Endothelial cell (in vitro differentiated cells): ENCODE results near the gene TLX2. TPM values are rescaled to one million over a fixed set of nuclear protein-coding genes. Genes with fewer than 3 reads are reported as not detected.

Source experiments
- DNase-seq: peaks from one replicate; pipeline ENCODE4 v3.0.0; 2021; ENCODE audit warnings: low spot score
- H3K27ac Mint-ChIP-seq: one replicate; pipeline ENCODE4 v1.8.0; 2021; ENCODE audit warnings: mixed read lengths, inconsistent platforms; ENCODE audit not compliant: unreplicated experiment
- H3K27me3 Mint-ChIP-seq: one replicate; pipeline ENCODE4 v1.8.0; 2021; ENCODE audit warnings: mild to moderate bottlenecking, moderate library complexity, mixed read lengths, inconsistent platforms; ENCODE audit not compliant: unreplicated experiment
- H3K36me3 Mint-ChIP-seq: one replicate; pipeline ENCODE4 v1.8.0; 2021; ENCODE audit warnings: mild to moderate bottlenecking, low read depth, mixed read lengths, inconsistent platforms; ENCODE audit not compliant: unreplicated experiment
- H3K4me1 Mint-ChIP-seq: one replicate; pipeline ENCODE4 v1.8.0; 2021; ENCODE audit warnings: mild to moderate bottlenecking, mixed read lengths, inconsistent platforms; ENCODE audit not compliant: unreplicated experiment
- H3K4me3 Mint-ChIP-seq: one replicate; pipeline ENCODE4 v1.8.0; 2021; ENCODE audit warnings: mild to moderate bottlenecking, mixed read lengths, inconsistent platforms; ENCODE audit not compliant: unreplicated experiment
- H3K9me3 Mint-ChIP-seq: one replicate; pipeline ENCODE4 v1.8.0; 2021; ENCODE audit warnings: mixed read lengths, inconsistent platforms; ENCODE audit not compliant: unreplicated experiment
- total RNA-seq: library from RNA; stranded (reverse); fragmentation: NEBNext Ultra II Directional; extraction: Animal tissue kit (Norgen Biotek cat#: 25700); gene quantifications from one replicate; pipeline ENCODE4 v1.2.1, GENCODE V29; 2021; ENCODE audit not compliant: unreplicated experiment
- TF ChIP-seq, protein P1 (sequence below): fragments of 200-600 bp; sonication (generic); IDR thresholded peaks from one replicate; pipeline ENCODE4 v1.5.0; 2021; ENCODE audit warnings: antibody characterized with exemption; ENCODE audit not compliant: unreplicated experiment

Gene TLX2
- total RNA-seq, 1 donor from 2014 or later, result not detected

DNA sequence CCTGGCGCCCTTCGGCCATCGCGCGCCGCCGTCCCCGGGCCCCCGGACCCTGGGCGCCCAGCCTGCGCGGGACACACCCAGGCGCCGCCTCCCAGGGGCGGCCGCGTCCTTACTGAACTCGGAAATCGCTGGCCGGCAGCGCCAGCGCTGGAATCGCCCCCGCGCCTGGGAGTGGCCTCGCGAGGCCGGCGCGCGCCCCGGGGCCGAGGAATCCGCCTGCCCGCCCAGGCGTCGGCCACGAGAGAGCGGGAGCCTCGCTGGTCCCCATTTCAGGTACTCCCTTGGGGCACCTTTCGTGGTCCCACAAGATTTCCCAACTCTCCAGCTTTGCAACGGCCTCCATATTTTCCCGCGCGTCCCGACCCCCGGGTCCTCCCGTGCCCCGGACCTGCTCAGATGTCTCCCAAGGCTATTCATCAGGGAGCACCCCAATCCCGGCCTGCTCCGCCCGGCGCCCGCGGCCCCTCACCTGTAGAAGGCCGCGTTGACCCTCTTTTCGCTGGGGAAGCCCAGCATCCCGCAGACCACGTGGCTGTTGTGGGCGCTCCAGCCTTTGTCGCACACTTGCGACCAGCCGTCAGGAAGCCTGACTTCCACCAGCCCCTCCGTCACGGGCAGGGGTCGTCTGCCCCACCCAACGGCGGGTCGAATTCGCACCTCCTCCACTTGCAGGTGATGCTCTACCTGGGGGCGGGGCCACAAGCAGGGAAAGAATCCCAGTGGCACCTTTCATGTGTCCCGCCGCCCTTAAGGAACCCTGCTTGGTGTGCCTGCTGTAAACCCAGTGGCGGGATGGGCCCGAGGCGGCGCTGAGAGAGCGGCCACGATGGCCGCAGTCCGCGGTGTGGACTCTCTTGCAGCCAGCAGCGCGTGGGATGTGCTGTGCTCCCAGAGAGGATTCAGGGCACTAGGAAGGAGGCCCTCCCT is 34.9 kb downstream of the TLX2 start:
- Mint-ChIP-seq H3K27ac (no peak overlapping the region), H3K36me3 (peaks cover 15% of the 10 kb centered on the region), H3K27me3 (peaks cover 8% of the 10 kb centered on the region), H3K9me3 (no peaks in the 10 kb centered on the region), H3K4me3 (peak overlapping the region; percentile 68), H3K4me1 (peaks cover 18% of the 10 kb centered on the region)
- peak; percentile 34 for DNase-seq
- TF ChIP-seq, protein P1, sequence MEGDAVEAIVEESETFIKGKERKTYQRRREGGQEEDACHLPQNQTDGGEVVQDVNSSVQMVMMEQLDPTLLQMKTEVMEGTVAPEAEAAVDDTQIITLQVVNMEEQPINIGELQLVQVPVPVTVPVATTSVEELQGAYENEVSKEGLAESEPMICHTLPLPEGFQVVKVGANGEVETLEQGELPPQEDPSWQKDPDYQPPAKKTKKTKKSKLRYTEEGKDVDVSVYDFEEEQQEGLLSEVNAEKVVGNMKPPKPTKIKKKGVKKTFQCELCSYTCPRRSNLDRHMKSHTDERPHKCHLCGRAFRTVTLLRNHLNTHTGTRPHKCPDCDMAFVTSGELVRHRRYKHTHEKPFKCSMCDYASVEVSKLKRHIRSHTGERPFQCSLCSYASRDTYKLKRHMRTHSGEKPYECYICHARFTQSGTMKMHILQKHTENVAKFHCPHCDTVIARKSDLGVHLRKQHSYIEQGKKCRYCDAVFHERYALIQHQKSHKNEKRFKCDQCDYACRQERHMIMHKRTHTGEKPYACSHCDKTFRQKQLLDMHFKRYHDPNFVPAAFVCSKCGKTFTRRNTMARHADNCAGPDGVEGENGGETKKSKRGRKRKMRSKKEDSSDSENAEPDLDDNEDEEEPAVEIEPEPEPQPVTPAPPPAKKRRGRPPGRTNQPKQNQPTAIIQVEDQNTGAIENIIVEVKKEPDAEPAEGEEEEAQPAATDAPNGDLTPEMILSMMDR, result no peak

DNA sequence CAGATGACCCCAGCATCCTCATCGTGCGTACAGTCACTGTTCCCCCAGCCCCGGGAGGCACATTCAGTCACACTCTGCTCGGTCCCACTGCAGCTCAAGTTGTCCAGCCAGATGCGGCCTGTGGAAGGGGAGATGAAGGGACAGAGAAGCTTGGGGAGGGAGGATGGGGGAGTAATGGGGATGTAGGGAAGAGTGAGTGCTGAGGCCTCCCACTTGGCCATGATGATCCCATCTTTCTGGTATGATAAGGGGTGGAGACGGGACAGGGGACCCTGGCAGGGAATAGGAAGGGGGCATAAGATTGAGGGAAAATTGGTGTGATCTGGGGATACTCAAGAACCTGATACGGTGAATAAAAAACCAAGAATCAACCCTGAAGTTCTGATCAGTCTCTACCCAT is 36.0 kb downstream of the TLX2 start:
- TF ChIP-seq, protein P1, result no peak
- Mint-ChIP-seq H3K4me3 (no peak overlapping the region), H3K36me3 (peaks cover 15% of the 10 kb centered on the region), H3K4me1 (peaks cover 18% of the 10 kb centered on the region), H3K27ac (no peak overlapping the region), H3K9me3 (no peaks in the 10 kb centered on the region), H3K27me3 (peaks cover 5% of the 10 kb centered on the region)
- no peak for DNase-seq

DNA sequence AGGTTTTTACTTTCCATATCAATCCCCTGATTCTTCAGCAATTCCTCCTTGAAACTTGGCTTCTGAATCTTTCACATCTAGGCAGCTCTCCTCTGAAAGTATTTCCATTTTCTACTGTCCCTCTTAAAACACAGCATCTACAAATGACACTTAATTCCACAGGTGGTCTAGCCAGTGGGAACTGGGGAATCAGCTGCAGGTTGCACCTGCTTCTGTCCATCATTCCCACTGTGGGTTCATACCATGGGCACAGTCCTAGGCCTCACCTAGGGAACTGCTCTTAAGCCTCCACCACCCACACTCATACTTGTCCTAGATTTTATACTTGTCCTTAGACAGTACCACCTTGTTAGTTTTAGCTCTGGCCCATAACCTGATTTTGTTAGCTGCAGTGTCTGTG is 37.3 kb downstream of the TLX2 start:
- TF ChIP-seq, protein P1, result no peak
- H3K27ac Mint-ChIP-seq, result no peak overlapping the region
- H3K9me3 Mint-ChIP-seq, result no peaks in the 10 kb centered on the region
- H3K4me1 Mint-ChIP-seq, result peaks cover 21% of the 10 kb centered on the region
- peaks cover 5% of the 10 kb centered on the region for H3K27me3 Mint-ChIP-seq
- H3K36me3 Mint-ChIP-seq, result peaks cover 15% of the 10 kb centered on the region
- peak overlapping the region; percentile 4 for H3K4me3 Mint-ChIP-seq
- DNase-seq, result no peak

DNA sequence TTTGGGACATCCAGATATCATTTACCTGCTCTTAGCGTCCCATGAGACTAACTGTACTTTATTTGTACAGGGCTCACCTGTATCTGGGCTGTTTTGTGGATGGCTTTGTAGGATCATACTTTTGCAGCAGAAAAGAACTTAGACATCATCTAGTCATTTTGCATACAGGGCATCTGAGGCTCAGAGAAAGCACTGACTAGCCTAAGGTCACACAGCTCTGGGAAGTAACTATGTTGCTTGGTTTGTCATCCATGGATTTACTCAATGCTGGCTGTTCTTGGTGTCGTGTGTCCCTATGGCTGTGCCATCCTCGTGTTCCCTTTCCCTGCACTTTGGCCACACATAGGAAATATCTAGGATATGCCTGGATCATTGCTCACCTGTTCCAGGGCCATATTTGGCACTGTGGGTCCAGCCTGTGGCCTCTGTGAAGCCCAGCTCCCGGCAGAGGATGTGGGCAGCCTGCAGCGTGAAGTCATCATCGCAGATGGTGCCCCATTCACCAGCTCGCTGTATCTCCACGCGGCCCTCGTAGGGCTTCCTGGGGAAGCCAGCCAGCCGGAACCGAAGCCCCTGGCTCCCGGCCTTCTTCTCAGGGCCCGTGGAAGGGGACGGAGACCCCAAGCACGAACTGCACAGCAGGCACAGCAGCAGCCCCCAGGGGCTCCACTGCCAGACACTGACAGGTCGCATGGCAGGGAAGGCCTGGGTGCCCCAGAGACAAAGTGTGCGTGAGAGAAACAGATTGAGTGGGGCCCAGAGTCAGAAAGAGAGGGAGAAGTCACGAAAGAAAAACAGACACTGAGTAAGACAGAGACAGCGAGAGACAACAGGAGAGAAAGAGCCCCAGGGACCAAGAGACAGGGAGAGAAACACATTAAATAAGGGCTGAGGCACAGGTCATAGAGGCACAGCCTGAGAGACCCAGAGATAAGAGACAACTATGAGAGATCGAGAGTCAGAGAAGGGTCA is 38.0 kb downstream of the TLX2 start:
- TF ChIP-seq, protein P1, result no peak
- peaks cover 15% of the 10 kb centered on the region for H3K36me3 Mint-ChIP-seq
- H3K4me1 Mint-ChIP-seq, result peaks cover 25% of the 10 kb centered on the region
- H3K27me3 Mint-ChIP-seq, result peaks cover 6% of the 10 kb centered on the region
- no peak for DNase-seq
- H3K9me3 Mint-ChIP-seq, result no peaks in the 10 kb centered on the region
- peak overlapping the region; percentile 60 for H3K4me3 Mint-ChIP-seq
- H3K27ac Mint-ChIP-seq, result peak overlapping the region; percentile 38
